ENCODE measurements around the gene GLT1D1.

- TF ChIP-seq POLR2AphosphoS5 (IDR thresholded peaks at IDR 0.05; ENCODE audit: borderline replicate concordance, low read depth, low read length) = no peak
- TF ChIP-seq EZH2 (IDR thresholded peaks at IDR 0.05) = no peak
Observed at GRCh38 chr12:128940090-128940888, 87.0 kb downstream of the GLT1D1 start.

Measured in SK-N-MC (cell line).